Measurements from ENCODE around the gene SSR2.
A peak's percentile ranks its signal among the peaks of the same experiment; 100 is the strongest.

SSR2 gene

GRCh38 chr1:155971910-155972809 lies 48.6 kb downstream of the SSR2 start:
- H3K4me3 ChIP-seq (ENCODE audit: insufficient read depth, low read length, poor library complexity, severe bottlenecking): no peak overlapping the region
- TF ChIP-seq EZH2phosphoT487 (conservative IDR thresholded peaks at IDR 0.05; ENCODE audit: low read length) (no peak), CTCF (IDR thresholded peaks at IDR 0.05; ENCODE audit: insufficient read depth, low read length, poor library complexity, severe bottlenecking) (no peak)
- no peaks in the 10 kb centered on the region for H3K9me2 ChIP-seq (replicated peaks; ENCODE audit: insufficient read depth, low read length)
- H4K20me1 ChIP-seq (ENCODE audit: low read depth, low read length): no peaks in the 10 kb centered on the region; the same call in 1 of the 2 replicates
- H3K4me2 ChIP-seq (ENCODE audit: low read depth, low read length, poor library complexity, severe bottlenecking): peak overlapping the region; percentile 15
- no peak overlapping the region for H3K9ac ChIP-seq (ENCODE audit: low read length)
- peaks cover 4% of the 10 kb centered on the region; the same call in 1 of the 2 replicates for H3F3A ChIP-seq (ENCODE audit: insufficient read depth)
- no peak overlapping the region for H2AFZ ChIP-seq (ENCODE audit: low read depth, low read length, severe bottlenecking)
- 0 out of 2 replicates have a peak, but pooled peaks cover 3% of the 10 kb centered on the region for H3K36me3 ChIP-seq (ENCODE audit: low read length)
- no peaks in the 10 kb centered on the region for H3K27me3 ChIP-seq (ENCODE audit: low read length)
- no peak overlapping the region for H3K27ac ChIP-seq (ENCODE audit: low read depth, low read length)
- no peaks in the 10 kb centered on the region for H3K9me3 ChIP-seq (ENCODE audit: insufficient read depth, low read length)
- H3K79me2 ChIP-seq (ENCODE audit: insufficient read depth, low read length): peaks cover 90% of the 10 kb centered on the region

- no peaks in the 10 kb centered on the region for H3K9me3 ChIP-seq (ENCODE audit: insufficient read depth, low read length)
- H3K36me3 ChIP-seq (ENCODE audit: low read length): 0 out of 2 replicates have a peak, but pooled peaks cover 3% of the 10 kb centered on the region
- H3K9ac ChIP-seq (ENCODE audit: low read length): peak overlapping the region; percentile 39
- H4K20me1 ChIP-seq (ENCODE audit: low read depth, low read length): no peaks in the 10 kb centered on the region; the same call in 1 of the 2 replicates
- no peak for TF ChIP-seq EZH2phosphoT487 (conservative IDR thresholded peaks at IDR 0.05; ENCODE audit: low read length)
- peak overlapping the region; percentile 43 for H3K4me2 ChIP-seq (ENCODE audit: low read depth, low read length, poor library complexity, severe bottlenecking)
- H3K27me3 ChIP-seq (ENCODE audit: low read length): no peaks in the 10 kb centered on the region
- H3K9me2 ChIP-seq (replicated peaks; ENCODE audit: insufficient read depth, low read length): no peaks in the 10 kb centered on the region
- no peak overlapping the region for H3K4me3 ChIP-seq (ENCODE audit: insufficient read depth, low read length, poor library complexity, severe bottlenecking)
- H3K27ac ChIP-seq (ENCODE audit: low read depth, low read length): peak overlapping the region; percentile 71
- H3F3A ChIP-seq (ENCODE audit: insufficient read depth): no peaks in the 10 kb centered on the region
- no peak overlapping the region for H2AFZ ChIP-seq (ENCODE audit: low read depth, low read length, severe bottlenecking)
- peaks cover 75% of the 10 kb centered on the region for H3K79me2 ChIP-seq (ENCODE audit: insufficient read depth, low read length)
Observed at GRCh38 chr1:155970531-155971167, 50.1 kb downstream of the SSR2 start.

- no peaks in the 10 kb centered on the region for H3K9me3 ChIP-seq (ENCODE audit: insufficient read depth, low read length)
- H2AFZ ChIP-seq (ENCODE audit: low read depth, low read length, severe bottlenecking): no peak overlapping the region
- peaks cover 62% of the 10 kb centered on the region for H3K79me2 ChIP-seq (ENCODE audit: insufficient read depth, low read length)
- no peaks in the 10 kb centered on the region for H3F3A ChIP-seq (ENCODE audit: insufficient read depth)
- TF ChIP-seq EZH2phosphoT487 (conservative IDR thresholded peaks at IDR 0.05; ENCODE audit: low read length): no peak
- TF ChIP-seq CTCF (IDR thresholded peaks at IDR 0.05; ENCODE audit: insufficient read depth, low read length, poor library complexity, severe bottlenecking): no peak
- no peak overlapping the region for H3K9ac ChIP-seq (ENCODE audit: low read length)
- H3K27ac ChIP-seq (ENCODE audit: low read depth, low read length): no peak overlapping the region
- no peaks in the 10 kb centered on the region; the same call in 1 of the 2 replicates for H4K20me1 ChIP-seq (ENCODE audit: low read depth, low read length)
- no peaks in the 10 kb centered on the region for H3K9me2 ChIP-seq (replicated peaks; ENCODE audit: insufficient read depth, low read length)
- no peak overlapping the region for H3K4me2 ChIP-seq (ENCODE audit: low read depth, low read length, poor library complexity, severe bottlenecking)
- H3K27me3 ChIP-seq (ENCODE audit: low read length): no peaks in the 10 kb centered on the region
- H3K4me3 ChIP-seq (ENCODE audit: insufficient read depth, low read length, poor library complexity, severe bottlenecking): no peak overlapping the region
- H3K36me3 ChIP-seq (ENCODE audit: low read length): 0 out of 2 replicates have a peak, but pooled peaks cover 3% of the 10 kb centered on the region
Observed at GRCh38 chr1:155969377-155969791, 51.4 kb downstream of the SSR2 start.
